HEK293T (cell line): Measurements from ENCODE around the gene MRAS.

ENCODE experiments used
- ARNT ChIP-seq: fragments of 450-650 bp; IDR thresholded peaks from 2 replicates; pipeline ENCODE4 v1.6.1; 2017; ENCODE audit warnings: mild to moderate bottlenecking
- BHLHE40 ChIP-seq: fragments of 450-650 bp; IDR thresholded peaks from 2 replicates; pipeline ENCODE4 v1.6.1; 2016; ENCODE audit warnings: mild to moderate bottlenecking, moderate library complexity, borderline replicate concordance
- CTBP1 ChIP-seq: fragments of 450-650 bp; IDR thresholded peaks from 2 replicates; pipeline ENCODE4 v1.6.1; 2016; ENCODE audit warnings: borderline replicate concordance
- FOXA1 ChIP-seq: fragments of 450-650 bp; IDR thresholded peaks from 2 replicates; pipeline ENCODE4 v1.6.1; 2016; ENCODE audit warnings: mild to moderate bottlenecking
- FOXK2 ChIP-seq: fragments of 450-650 bp; IDR thresholded peaks from 2 replicates; pipeline ENCODE4 v1.6.1; 2016; ENCODE audit warnings: mild to moderate bottlenecking
- FOXM1 ChIP-seq: fragments of 450-650 bp; IDR thresholded peaks from 2 replicates; pipeline ENCODE4 v1.6.1; 2017; ENCODE audit warnings: mild to moderate bottlenecking, borderline replicate concordance
- HDGF ChIP-seq: fragments of 450-650 bp; IDR thresholded peaks from 2 replicates; pipeline ENCODE4 v1.6.1; 2017; ENCODE audit warnings: antibody characterized with exemption, borderline replicate concordance
- PKNOX1 ChIP-seq: fragments of 450-650 bp; IDR thresholded peaks from 2 replicates; pipeline ENCODE4 v1.6.1; 2016
- SP1 ChIP-seq: fragments of 450-650 bp; IDR thresholded peaks from 2 replicates; pipeline ENCODE4 v1.6.1; 2017
- SUZ12 ChIP-seq: fragments of 450-650 bp; IDR thresholded peaks from 2 replicates; pipeline ENCODE4 v1.6.1; 2016; ENCODE audit warnings: mild to moderate bottlenecking
- ZNF384 ChIP-seq: fragments of 450-650 bp; IDR thresholded peaks from 2 replicates; pipeline ENCODE4 v1.6.1; 2016

- TF ChIP-seq SP1 = no peak
- no peak for TF ChIP-seq ARNT
- TF ChIP-seq PKNOX1 = no peak
- TF ChIP-seq SUZ12 = no peak
- no peak for TF ChIP-seq ZNF384
- TF ChIP-seq FOXM1 = no peak
- TF ChIP-seq FOXA1 = no peak
- TF ChIP-seq BHLHE40 = no peak
- TF ChIP-seq HDGF = no peak
- no peak for TF ChIP-seq CTBP1
- TF ChIP-seq FOXK2 = no peak
These were observed 59.0 kb downstream of the MRAS start for GRCh38 chr3:138407236-138407907.
